ENCODE results near the gene OR52I1. TPM values are rescaled to one million over a fixed set of nuclear protein-coding genes. Genes with fewer than 3 reads are reported as not detected.

OR52I1 gene
- total RNA-seq, 1 donor from 2014 or later = not detected

GRCh38 chr11:4639931-4640330 is 46.1 kb downstream of the OR52I1 start:
- H3K4me1 Mint-ChIP-seq (ENCODE audit: unreplicated experiment) = peaks cover 17% of the 10 kb centered on the region
- no peaks in the 10 kb centered on the region for H3K36me3 Mint-ChIP-seq (ENCODE audit: low read depth, unreplicated experiment)
- DNase-seq (ENCODE audit: low spot score) = no peak
- H3K9me3 Mint-ChIP-seq (ENCODE audit: unreplicated experiment) = no peaks in the 10 kb centered on the region
- no peak overlapping the region for H3K27ac Mint-ChIP-seq (ENCODE audit: unreplicated experiment)
- H3K4me3 Mint-ChIP-seq (ENCODE audit: unreplicated experiment) = no peak overlapping the region
- TF ChIP-seq CTCF (IDR thresholded peaks at IDR 0.05; ENCODE audit: unreplicated experiment) = no peak
- peaks cover 2% of the 10 kb centered on the region for H3K27me3 Mint-ChIP-seq (ENCODE audit: unreplicated experiment)

GRCh38 chr11:4641501-4641900 is 47.7 kb downstream of the OR52I1 start:
- no peak for TF ChIP-seq CTCF (IDR thresholded peaks at IDR 0.05; ENCODE audit: unreplicated experiment)
- H3K4me3 Mint-ChIP-seq (ENCODE audit: unreplicated experiment) = no peak overlapping the region
- H3K27ac Mint-ChIP-seq (ENCODE audit: unreplicated experiment) = no peak overlapping the region
- no peak for DNase-seq (ENCODE audit: low spot score)
- H3K27me3 Mint-ChIP-seq (ENCODE audit: unreplicated experiment) = peaks cover 3% of the 10 kb centered on the region
- peaks cover 17% of the 10 kb centered on the region for H3K4me1 Mint-ChIP-seq (ENCODE audit: unreplicated experiment)
- no peaks in the 10 kb centered on the region for H3K9me3 Mint-ChIP-seq (ENCODE audit: unreplicated experiment)
- H3K36me3 Mint-ChIP-seq (ENCODE audit: low read depth, unreplicated experiment) = no peaks in the 10 kb centered on the region

GRCh38 chr11:4642043-4642442 is 48.2 kb downstream of the OR52I1 start:
- Mint-ChIP-seq H3K36me3 (ENCODE audit: low read depth, unreplicated experiment) (no peaks in the 10 kb centered on the region), H3K27ac (ENCODE audit: unreplicated experiment) (no peak overlapping the region), H3K9me3 (ENCODE audit: unreplicated experiment) (no peaks in the 10 kb centered on the region), H3K4me3 (ENCODE audit: unreplicated experiment) (no peak overlapping the region), H3K27me3 (ENCODE audit: unreplicated experiment) (peaks cover 3% of the 10 kb centered on the region), H3K4me1 (ENCODE audit: unreplicated experiment) (peaks cover 17% of the 10 kb centered on the region)
- TF ChIP-seq CTCF (IDR thresholded peaks at IDR 0.05; ENCODE audit: unreplicated experiment) = no peak
- DNase-seq (ENCODE audit: low spot score) = no peak

DNA sequence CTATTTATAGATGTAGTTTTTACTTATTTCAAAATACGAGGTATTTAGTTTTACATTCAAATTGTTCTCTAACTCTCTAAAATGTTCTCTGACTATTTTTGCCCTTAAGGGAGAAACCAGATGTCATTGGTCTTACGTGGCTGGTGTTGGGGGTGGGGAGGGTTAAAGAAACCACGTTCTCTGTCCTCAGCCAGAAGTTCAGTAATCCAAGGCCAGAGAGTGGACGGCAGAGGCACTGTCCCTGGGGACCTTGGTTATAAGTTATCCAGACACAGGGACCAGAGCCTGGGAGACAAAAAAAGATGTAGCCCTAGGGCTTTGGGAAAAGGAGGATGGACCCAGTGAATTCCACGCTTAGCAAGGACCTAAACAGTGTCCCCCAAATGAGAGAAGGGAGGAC is 49.2 kb downstream of the OR52I1 start:
- no peak for DNase-seq (ENCODE audit: low spot score)

GRCh38 chr11:4643682-4644081 is 49.8 kb downstream of the OR52I1 start, which contains the start of gene OR51E1:
TSS of gene OR51E1 (plus strand) at chr11:4643982. CDS start at chr11:4652527, 8,545 bp downstream.
- Mint-ChIP-seq H3K4me1 (ENCODE audit: unreplicated experiment) (peaks cover 21% of the 10 kb centered on the region), H3K36me3 (ENCODE audit: low read depth, unreplicated experiment) (no peaks in the 10 kb centered on the region), H3K4me3 (ENCODE audit: unreplicated experiment) (no peak within 1 kb of the TSS), H3K27me3 (ENCODE audit: unreplicated experiment) (peaks cover 3% of the 10 kb centered on the region), H3K9me3 (ENCODE audit: unreplicated experiment) (no peaks in the 10 kb centered on the region), H3K27ac (ENCODE audit: unreplicated experiment) (peak within 1 kb of the TSS; percentile 2)
- DNase-seq (ENCODE audit: low spot score) = no peak
- TF ChIP-seq CTCF (IDR thresholded peaks at IDR 0.05; ENCODE audit: unreplicated experiment) = no peak

More for the DNA sequence above, 49.2 kb downstream of the OR52I1 start:
- H3K27ac Mint-ChIP-seq (ENCODE audit: unreplicated experiment) = no peak overlapping the region
- no peaks in the 10 kb centered on the region for H3K36me3 Mint-ChIP-seq (ENCODE audit: low read depth, unreplicated experiment)
- peaks cover 3% of the 10 kb centered on the region for H3K27me3 Mint-ChIP-seq (ENCODE audit: unreplicated experiment)
- H3K4me1 Mint-ChIP-seq (ENCODE audit: unreplicated experiment) = peaks cover 18% of the 10 kb centered on the region
- no peak overlapping the region for H3K4me3 Mint-ChIP-seq (ENCODE audit: unreplicated experiment)
- no peaks in the 10 kb centered on the region for H3K9me3 Mint-ChIP-seq (ENCODE audit: unreplicated experiment)
- no peak for TF ChIP-seq CTCF (IDR thresholded peaks at IDR 0.05; ENCODE audit: unreplicated experiment)
